Heart left ventricle (tissue), 16 donors: ENCODE data around the gene OR10H3. TPM values are rescaled to one million over a fixed set of nuclear protein-coding genes. Genes with fewer than 3 reads are reported as not detected.

ENCODE experiments used
- ATAC-seq, 4 donors: fragments of 200-7000 bp; cut with Tn5 transposase; one replicate each; pipeline ENCODE4 v1.9.1; 2020 to 2022; ENCODE audit warnings: moderate library complexity in 4 of 4, mild to moderate bottlenecking in 3 of 4, moderate number of reproducible peaks in 1 of 4
- DNase-seq, 5 donors: peaks; one replicate each; pipeline ENCODE4 v3.0.0-alpha.2; 2020
- H3K27ac ChIP-seq, 12 donors: fragments of 200-600 bp; sonication (generic) in 4 of 12; one replicate each; pipeline versions ENCODE4 v1.5.0 to v1.8.0; 2016 to 2022; ENCODE audit warnings: mild to moderate bottlenecking in 2 of 12
- H3K27me3 ChIP-seq, 9 donors: fragments of 200-600 bp; sonication (generic) in 2 of 9; one replicate each; pipeline versions ENCODE4 v1.5.1 to v1.8.0; 2016 to 2022; ENCODE audit warnings: mild to moderate bottlenecking in 3 of 9
- H3K36me3 ChIP-seq, 9 donors: fragments of 200-600 bp; sonication (generic) in 2 of 9; one replicate each; pipeline versions ENCODE4 v1.5.0 to v1.8.0; 2018 to 2022; ENCODE audit warnings: mild to moderate bottlenecking in 2 of 9
- H3K4me1 ChIP-seq, 12 donors: fragments of 200-600 bp; sonication (generic) in 4 of 12; one replicate each; pipeline versions ENCODE4 v1.5.0 to v1.8.0; 2016 to 2022; ENCODE audit warnings: mild to moderate bottlenecking in 3 of 12
- H3K4me3 ChIP-seq, 12 donors: fragments of 200-600 bp; sonication (generic) in 4 of 12; one replicate each; pipeline versions ENCODE4 v1.5.0 to v1.8.0; 2017 to 2022; ENCODE audit warnings: mild to moderate bottlenecking in 9 of 12, moderate library complexity in 4 of 12
- H3K9me3 ChIP-seq, 12 donors: fragments of 200-600 bp; sonication (generic) in 4 of 12; one replicate each; pipeline versions ENCODE4 v1.5.0 to v1.8.0; 2016 to 2022; ENCODE audit warnings: mild to moderate bottlenecking in 1 of 12
- CTCF ChIP-seq, 12 donors: fragments of 200-600 bp; sonication (generic) in 4 of 12; IDR thresholded peaks; one replicate each; pipeline versions ENCODE4 v1.5.0 to v1.8.0; 2018 to 2022; ENCODE audit warnings: antibody characterized with exemption in 12 of 12, mild to moderate bottlenecking in 5 of 12
- POLR2A ChIP-seq, 2 donors: fragments of 450-650 bp; IDR thresholded peaks; one replicate each; pipeline ENCODE4 v1.6.1; 2017; ENCODE audit warnings: antibody characterized with exemption in 2 of 2, mild to moderate bottlenecking in 2 of 2, moderate library complexity in 2 of 2
- WGBS, 4 donors: extraction: QIAGEN DNeasy Blood & Tissue Kit in 2 of 4; methylation state at CpG; one replicate each; pipeline versions ENCODE4 v1.1.5 to v1.1.7; 2013 to 2018; 5-methylcytosine and 5-hydroxymethylcytosine counted together
- intact Hi-C, 10 donors: fragments of 100-400 bp; cut with DNase I; formaldehyde crosslinking; loops; one replicate each; pipeline versions ENCODE4 v1.11.1 to v1.14.2; 2022
- polyA plus RNA-seq, 2 donors: library from polyadenylated mRNA; stranded (reverse); fragments of 200-250 nt; gene quantifications; one replicate each; pipeline ENCODE4 v1.2.3, GENCODE V29; 2013
- total RNA-seq, 9 donors: library from RNA; depleted of rRNA in 2 of 9; stranded (reverse); fragments of >200 nt in 2 of 9; fragmentation: NEBNext Ultra II Directional in 3 of 9; extraction: Animal tissue kit (Norgen Biotek cat#: 25700) in 3 of 9; gene quantifications; one replicate each; pipeline versions ENCODE4 v1.1.0 to v1.2.4, GENCODE V29; 2016 to 2023
- donor health status: ischemic (EF 13 %, LVEDD 7.1; RV severe dilation, severe dysfunction).
- donor health status: healthy with polysubstance abuse.
- donor health status: DM: no; HTN: yes; CAD: no.
- donor health status: DM: no; HTN: no; CAD: no.
- donor health status: ischemic (EF 25% LVEDD 6.9; RV normal size, moderate dysfunction).
- donor health status: ischemic (EF 25% LVEDD 5.7; RV mildly dilated, moderate dysfunction).
- donor health status: healthy.
- donor health status: DM: yes; HTN: yes; CAD: no.
- donor health status: ischemic (EF 35%, LVEDD 5.7; RV mildly dilated, moderate dysfunction).
- donor health status: nonischemic (EF 11% LVEDD 7.7; RV severe dilation, severe dysfunction).
- donor health status: DM: yes; HTN: yes; CAD: no.
- donor health status: PGD.
- donor health status: ischemic (EF 29% LVEDD 5.4; RV normal size, mild dysfunction).
- donor health status: nonischemic (EF 23%, LVEDD 6.1; RV moderate dilation, normal function).

The OR10H3 gene
- total and polyA plus RNA-seq, 11 donors: not detected

- no peaks in the 10 kb centered on the region for H3K36me3 ChIP-seq
- no peaks in the 10 kb centered on the region for H3K4me1 ChIP-seq
- peaks cover 0 to 16% (median 0%) of the 10 kb centered on the region in 9 donors for H3K27me3 ChIP-seq
- 58 to 81% (median 63%) methylated on average over 4 to 6 of the region's 6 CpGs for WGBS, 4 donors
- intact Hi-C loops: no loop called here
- ATAC-seq (no peak), DNase-seq (no peak)
- H3K4me3 ChIP-seq: no peak overlapping the region
- H3K9me3 ChIP-seq: no peaks in the 10 kb centered on the region
- H3K27ac ChIP-seq: no peak overlapping the region
- TF ChIP-seq CTCF (IDR thresholded peaks at IDR 0.05) (no peak), POLR2A (IDR thresholded peaks at IDR 0.05) (no peak)
Measured at GRCh38 chr19:15790096-15790495, 52.3 kb downstream of the OR10H3 start.

Other genes starting within 250 kb of the OR10H3 start
- under 1 TPM in 1 of 9 donors, not detected in 8; 0.29 TPM for gene CYP4F22, start 229.5 kb upstream of the OR10H3 start, total RNA-seq
- gene CYP4F22, start 229.5 kb upstream of the OR10H3 start, polyA plus RNA-seq: not detected
- not detected for gene CYP4F8, start 122.8 kb upstream of the OR10H3 start, total RNA-seq
- gene CYP4F8, start 122.8 kb upstream of the OR10H3 start, polyA plus RNA-seq: not detected
- gene CYP4F3, start 97.1 kb upstream of the OR10H3 start, total RNA-seq: 1 to 10 TPM in 2 of 9 donors, under 1 TPM in 4, not detected in 3; 0.12 to 1.9 (median 0.30) TPM
- under 1 TPM in 1 of 2 donors, not detected in 1; 0.04 TPM for gene CYP4F3, start 97.1 kb upstream of the OR10H3 start, polyA plus RNA-seq
- 1 to 10 TPM; 1.8 to 5.2 (median 3.1) TPM for gene CYP4F12, start 64.9 kb upstream of the OR10H3 start, total RNA-seq
- 1 to 10 TPM; 1.1 to 8.9 TPM for gene CYP4F12, start 64.9 kb upstream of the OR10H3 start, polyA plus RNA-seq
- not detected for gene OR10H2, start 10.0 kb upstream of the OR10H3 start, total RNA-seq
- not detected for gene OR10H2, start 10.0 kb upstream of the OR10H3 start, polyA plus RNA-seq
- gene OR10H5, start 49.7 kb downstream of the OR10H3 start, total RNA-seq: not detected
- gene OR10H5, start 49.7 kb downstream of the OR10H3 start, polyA plus RNA-seq: not detected
- under 1 TPM in 1 of 9 donors, not detected in 8; 0.07 TPM for gene OR10H1, start 77.7 kb downstream of the OR10H3 start, total RNA-seq
- gene OR10H1, start 77.7 kb downstream of the OR10H3 start, polyA plus RNA-seq: not detected
- not detected for gene CYP4F2, start 160.1 kb downstream of the OR10H3 start, total RNA-seq
- gene CYP4F2, start 160.1 kb downstream of the OR10H3 start, polyA plus RNA-seq: not detected
- gene CYP4F11, start 196.5 kb downstream of the OR10H3 start, total RNA-seq: 1 to 10 TPM in 2 of 9 donors, under 1 TPM in 4, not detected in 3; 0.07 to 1.6 (median 0.27) TPM
- under 1 TPM in 1 of 2 donors, not detected in 1; 0.27 TPM for gene CYP4F11, start 196.5 kb downstream of the OR10H3 start, polyA plus RNA-seq
- not detected for gene OR10H4, start 211.0 kb downstream of the OR10H3 start, total RNA-seq
- gene OR10H4, start 211.0 kb downstream of the OR10H3 start, polyA plus RNA-seq: not detected